EL (cell line): ENCODE measurements around the gene HERC6.
"Not testable (repeated sequence)": the region's sequence is repeated elsewhere in the genome, so short reads cannot be mapped to it uniquely, and the experiment has no call there.

Experiments used
- DNase-seq: peaks from one replicate; pipeline ENCODE4 v3.0.0-alpha.2; 2016

The HERC6 gene

DNA sequence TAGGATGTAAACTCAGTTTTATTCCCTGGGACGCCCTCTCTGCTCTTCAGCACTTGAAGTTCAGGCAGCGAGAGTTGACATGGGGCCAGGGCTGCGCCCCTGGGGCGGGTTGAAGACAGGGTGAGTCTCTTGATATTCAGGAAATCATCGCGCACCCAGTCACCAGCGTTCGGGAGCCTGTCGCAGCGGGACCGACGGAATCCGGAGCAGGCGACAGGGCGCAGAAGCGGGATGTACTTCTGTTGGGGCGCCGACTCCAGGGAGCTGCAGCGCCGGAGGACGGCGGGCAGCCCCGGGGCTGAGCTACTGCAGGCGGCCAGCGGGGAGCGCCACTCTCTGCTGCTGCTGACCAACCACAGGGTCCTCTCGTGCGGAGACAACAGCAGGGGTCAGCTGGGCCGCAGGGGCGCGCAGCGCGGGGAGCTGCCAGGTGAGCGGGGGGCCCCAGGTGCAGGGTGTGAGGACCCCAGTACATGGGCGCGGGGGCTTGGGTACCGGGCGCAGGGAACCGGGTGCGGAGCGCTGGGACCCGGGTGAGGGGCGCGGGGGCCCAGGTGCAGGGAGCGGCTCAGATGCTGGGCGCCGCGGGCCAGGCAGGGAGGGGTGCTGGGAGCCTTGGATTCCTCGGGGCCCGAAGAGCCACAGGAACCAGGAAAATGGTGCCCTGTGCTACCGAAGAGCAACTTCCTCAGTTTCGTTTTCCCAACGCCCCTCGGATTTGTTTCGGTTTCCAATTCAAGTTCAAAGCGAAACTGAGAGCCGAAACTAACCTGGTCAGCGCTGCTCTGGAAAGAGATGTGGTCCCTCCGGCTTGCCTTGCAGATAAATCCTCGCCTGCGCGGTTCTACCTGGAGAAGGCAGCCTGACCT lies at the start of gene HERC6:
Gene HERC6, plus strand, starts transcription at position 162 of the 869 bp plus-strand sequence. Its CDS starts 70 bp downstream, at position 232.
- DNase-seq = peak; percentile 96

DNA sequence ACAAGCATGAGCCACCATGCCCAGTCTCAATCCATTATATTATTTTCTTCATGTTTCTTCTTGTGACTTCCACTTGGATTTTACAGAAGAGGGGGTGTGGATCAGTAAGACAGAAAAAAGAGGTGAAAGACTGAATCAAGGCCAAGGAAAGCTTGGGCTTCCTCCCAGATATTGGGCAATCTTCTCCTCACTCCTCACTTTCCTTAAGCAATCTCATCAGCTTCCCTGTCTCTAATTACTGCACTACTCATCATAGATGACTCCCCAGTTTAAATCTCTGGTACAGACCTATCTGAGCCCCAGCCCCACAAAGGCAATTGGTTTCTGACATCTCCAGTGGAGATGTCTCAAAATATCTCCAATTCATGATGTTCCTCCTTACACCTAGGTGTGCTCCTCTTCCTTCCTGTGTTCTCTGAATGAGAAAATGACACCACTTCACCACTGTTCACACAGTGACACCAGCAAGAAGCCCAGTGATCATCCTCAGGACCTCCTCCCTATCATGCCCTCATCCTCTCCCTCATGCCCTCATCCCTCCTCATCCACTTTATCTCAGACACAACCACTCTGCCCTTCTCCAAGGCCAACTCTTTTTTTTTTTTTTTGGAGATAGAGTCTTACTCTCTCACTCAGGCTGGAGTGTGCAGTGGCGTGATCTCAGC lies 44.8 kb upstream of the HERC6 start:
- peak; percentile 24 for DNase-seq

GRCh38 chr4:88335092-88335665 lies 43.5 kb upstream of the HERC6 start:
- DNase-seq = peak; percentile 30

DNA sequence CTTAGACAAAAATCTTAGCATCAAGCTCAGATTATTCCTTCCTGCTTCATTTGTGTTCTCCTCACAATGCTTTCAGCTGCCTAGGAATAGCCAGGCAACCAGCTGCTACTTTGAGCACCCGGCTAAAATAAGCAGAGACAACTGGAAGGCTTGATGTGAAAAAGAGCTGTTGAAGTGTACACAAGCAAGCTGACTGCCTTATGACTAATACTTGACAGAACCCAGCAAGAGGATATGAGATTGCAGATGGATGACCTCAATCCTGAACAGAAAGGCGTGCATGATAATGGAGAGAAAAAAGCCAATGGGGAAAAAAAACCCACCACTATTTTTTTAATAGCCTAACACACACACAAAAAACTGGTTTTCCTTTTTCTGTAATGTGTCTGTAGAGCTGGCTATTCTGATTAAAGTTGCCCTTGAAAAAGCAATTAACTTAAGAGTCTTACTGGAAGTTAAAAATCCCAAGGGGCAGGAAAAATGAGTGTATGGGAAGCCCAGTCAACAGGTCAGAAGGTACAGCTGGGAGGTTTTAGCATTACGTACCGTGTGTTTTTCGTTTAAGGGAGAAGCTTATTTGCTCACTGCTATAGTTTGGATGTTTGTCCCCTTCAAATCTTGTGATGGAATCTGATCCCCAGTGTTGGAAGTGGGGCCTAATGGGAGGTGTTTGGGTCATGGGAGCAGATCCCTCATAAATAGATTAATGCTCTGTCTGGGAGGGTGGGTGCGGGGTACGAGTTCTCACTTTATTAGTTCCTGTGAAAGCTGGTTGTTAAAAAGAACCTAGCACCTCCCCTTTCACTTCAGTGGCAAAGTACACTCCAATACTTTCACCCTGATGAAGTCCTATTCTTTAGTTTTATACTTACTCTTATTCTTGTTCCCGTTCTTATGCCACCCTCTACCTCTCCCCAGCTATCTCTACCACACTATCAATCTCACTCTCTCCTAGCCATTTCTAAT lies 37.1 kb upstream of the HERC6 start:
- DNase-seq = peak; percentile 88

- not testable (repeated sequence) for DNase-seq
These were observed 31.8 kb upstream of the HERC6 start for GRCh38 chr4:88346902-88347301.

GRCh38 chr4:88348761-88349160 lies 29.9 kb upstream of the HERC6 start:
- DNase-seq = not testable (repeated sequence)

DNA sequence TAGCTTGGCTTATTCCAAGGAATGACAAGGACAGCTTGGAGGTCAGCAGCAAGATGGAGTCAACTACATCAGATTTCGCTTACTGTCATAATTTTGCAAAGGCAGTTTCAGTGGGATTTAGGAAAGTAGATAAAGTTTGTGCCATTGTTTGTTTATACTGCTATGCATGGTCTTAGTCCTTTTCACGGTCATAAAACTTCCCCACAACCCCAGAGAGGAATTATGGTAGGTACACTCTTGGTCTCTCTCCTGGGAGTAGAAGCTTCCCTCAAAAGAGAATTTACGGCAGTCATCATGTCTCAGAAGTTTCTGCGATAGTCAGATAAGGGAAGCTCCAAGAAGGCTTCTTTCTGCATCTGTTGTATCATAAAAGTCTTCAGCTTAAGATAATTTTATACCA lies 27.9 kb upstream of the HERC6 start:
- no peak for DNase-seq

DNA sequence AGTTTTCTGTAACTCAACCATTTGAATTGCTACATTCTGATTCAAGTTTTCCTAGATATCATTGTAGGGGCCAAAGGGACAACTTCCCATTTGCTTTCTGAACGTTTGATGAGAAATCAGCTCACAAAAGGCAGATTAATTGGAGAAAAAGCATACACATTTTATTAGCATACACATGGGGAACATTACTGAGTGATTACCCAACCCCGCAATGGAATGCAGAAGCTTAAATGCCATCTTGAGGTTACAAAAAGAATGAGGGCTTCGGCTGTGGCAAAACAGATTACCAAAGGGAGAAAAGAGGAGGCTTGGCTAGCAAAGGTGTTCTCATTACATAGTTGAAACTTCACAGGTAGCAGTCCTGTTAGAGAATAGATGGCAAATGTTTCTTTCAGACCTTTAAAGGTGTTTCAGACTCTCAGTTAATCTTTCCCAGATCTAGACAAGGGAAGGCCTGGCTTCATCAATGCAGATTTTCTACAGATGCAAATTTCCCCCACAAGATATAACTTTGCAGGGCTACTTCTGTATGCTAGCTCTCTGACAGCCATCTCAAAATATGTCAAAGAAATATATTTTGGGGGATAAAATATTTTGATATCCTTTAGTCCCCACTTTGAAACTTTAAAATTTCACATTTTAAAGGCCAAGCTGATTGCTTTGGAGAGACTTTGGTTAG lies 26.5 kb upstream of the HERC6 start:
- peak; percentile 82 for DNase-seq

- no peak for DNase-seq
These were observed 25.3 kb upstream of the HERC6 start for GRCh38 chr4:88353324-88353723.

DNA sequence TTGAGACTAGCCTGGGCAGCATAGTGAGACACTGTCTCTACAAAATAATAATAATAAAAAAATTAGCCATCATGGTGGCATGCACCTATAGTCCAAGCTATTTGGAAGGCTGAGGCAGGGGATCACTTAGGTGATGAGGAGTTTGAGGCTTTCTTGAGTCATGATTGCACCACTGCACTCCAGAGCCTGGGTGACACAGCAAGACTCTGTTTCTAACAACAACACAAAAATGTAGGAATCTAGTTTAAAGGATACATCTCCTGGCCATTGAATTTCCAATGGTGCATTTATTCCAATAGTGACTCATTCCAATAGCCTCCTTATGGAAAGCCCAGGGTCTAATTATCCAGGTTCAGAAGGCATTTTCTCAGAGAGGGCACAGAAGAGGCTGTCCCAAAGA lies 21.9 kb upstream of the HERC6 start:
- DNase-seq = no peak

GRCh38 chr4:88357262-88357661 lies 21.4 kb upstream of the HERC6 start:
- DNase-seq = no peak

DNA sequence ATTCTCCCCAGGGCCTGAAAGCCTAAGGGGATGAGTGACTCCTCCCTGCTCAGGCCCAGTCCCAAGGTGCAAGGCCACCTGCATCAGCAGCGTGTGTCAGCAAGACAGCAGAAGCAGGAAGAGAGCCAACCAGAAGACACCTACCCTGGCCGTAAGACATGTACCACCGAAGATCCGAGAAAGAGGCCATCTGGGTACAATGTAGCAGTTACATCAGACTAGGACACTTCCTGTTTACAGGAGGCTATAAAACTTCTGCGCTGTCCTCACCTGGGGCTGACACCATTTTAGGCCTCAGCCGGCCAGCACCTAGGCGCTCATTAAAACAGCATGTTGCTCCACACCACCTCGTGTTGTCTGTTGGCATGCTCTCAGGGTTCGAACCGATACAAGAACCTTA lies 19.1 kb upstream of the HERC6 start:
- DNase-seq = no peak

GRCh38 chr4:88360256-88360655 lies 18.4 kb upstream of the HERC6 start:
- no peak for DNase-seq

DNA sequence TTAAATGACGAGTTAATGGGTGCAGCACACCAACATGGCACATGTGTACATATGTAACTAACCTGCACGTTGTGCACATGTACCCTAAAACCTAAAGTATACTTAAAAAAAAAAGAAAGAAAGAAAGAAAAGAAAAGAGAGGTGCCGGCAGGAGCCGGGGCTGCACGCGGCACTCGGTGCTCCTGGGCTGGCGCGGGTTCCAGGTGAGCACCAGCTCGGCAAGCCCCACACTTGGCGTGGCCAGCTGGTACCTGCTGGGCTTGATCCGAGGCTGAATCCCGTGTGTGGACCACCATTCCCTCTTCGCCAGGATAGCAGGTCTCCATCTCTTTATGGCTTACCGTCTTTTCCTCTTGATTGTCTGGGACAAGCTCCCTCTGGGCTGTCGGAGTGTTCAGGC lies 17.9 kb upstream of the HERC6 start:
- no peak for DNase-seq

GRCh38 chr4:88361217-88361773 lies 17.4 kb upstream of the HERC6 start:
- DNase-seq = not testable (repeated sequence)

- DNase-seq = no peak
These were observed 12.2 kb upstream of the HERC6 start for GRCh38 chr4:88366460-88366859.

DNA sequence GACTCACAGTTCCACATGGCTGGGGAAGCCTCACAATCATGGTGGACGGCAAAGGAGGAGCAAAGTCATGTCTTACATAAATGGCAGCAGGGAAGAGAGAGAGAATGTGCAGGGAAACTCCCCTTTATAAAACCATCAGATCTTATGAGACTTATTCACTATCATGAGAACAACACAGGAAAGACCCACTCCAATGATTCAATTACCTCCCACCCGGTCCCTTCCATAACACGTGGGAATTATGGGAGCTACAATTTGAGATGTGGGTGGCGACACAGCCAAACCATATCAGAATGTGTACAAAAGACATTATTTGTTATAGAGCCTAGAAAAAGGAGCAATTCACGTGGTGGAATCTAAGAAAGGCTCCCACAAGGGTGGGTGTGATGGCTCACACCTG lies 10.8 kb upstream of the HERC6 start:
- no peak for DNase-seq

GRCh38 chr4:88369180-88369812 lies 9.4 kb upstream of the HERC6 start:
- peak; percentile 56 for DNase-seq

DNA sequence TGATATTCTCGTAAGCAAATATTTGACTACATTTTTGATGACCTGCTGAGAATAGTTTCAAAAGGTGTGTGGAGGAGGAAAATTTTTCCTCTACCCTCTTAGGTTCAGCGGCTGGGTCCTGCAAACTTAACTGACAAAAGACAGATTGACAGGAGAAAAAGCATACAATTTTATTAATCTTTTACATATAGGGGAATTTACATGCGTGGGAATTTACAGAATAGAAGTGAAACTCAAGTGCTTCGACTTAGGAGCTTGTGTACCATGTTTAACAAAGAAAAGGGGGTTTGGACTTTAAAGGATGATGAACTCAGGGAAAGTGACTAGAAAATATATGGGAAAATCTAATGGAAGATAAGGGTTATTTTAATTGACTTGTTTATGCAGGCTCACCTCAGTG lies 2.5 kb downstream of the HERC6 start:
- DNase-seq = no peak

DNA sequence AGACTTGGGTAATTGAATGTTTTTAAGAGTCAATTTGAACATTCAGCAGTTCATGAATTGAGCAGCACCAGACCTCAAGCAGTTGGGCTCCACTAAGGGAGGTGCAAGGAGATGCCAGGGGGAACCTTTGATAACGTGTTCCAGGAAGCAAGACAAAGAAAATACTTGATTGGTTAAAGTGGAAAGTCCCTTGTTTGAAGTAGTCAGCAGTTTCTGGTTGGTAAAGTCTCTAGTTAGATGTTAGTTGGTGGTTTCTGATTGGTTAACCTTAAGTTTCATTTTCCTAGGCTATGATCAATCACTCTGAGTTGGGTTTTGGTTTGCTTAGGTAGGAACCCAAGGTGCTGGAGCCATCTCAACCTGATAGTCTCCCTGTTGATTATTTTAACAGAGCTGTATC lies 4.0 kb downstream of the HERC6 start:
- DNase-seq = peak; percentile 26

DNA sequence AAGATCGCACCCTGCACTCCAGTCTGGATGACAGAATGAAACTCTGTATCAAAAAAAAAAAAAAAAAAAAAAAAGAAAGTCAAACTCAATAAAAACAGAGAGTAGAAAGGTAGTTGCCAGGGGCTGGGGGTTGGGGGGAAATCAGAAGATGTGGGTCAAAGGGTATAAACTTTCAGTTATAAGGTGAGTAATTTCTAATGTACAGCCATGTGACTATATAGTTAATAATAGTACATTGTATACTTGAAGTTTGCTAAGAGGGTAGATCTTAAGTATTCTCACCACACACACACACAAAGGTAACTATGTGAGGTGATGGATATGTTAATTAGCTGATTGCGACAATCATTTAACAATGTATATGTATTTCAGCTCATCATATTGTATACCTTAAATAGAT lies 11.5 kb downstream of the HERC6 start:
- no peak for DNase-seq
